ENCODE measurements around the gene GALNT8. TPM values are rescaled to one million over a fixed set of nuclear protein-coding genes. Genes with fewer than 3 reads are reported as not detected.

Gene GALNT8
- total RNA-seq, 1 experiment from 2014 or later: not detected

DNA sequence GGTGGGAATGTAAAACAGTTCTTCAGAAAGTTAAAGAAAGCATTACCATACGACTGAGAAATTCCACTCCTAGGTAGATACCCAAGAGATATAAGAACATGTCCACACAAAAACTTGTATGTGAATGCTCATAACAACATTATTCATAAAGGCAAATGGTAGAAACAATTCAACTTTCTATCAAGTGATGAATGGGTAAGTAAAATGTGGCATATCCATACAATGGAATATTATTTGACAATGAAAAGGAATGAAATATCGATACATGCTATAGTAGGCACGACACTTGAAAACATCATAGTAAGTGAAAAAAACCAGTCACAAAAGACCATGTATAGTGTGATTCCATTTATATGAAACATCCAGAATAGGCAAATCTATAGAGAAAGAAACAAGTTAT, 71.3 kb downstream of the GALNT8 start:
- DNase-seq (ENCODE audit: low read depth in 1 of 2, low spot score in 2 of 2): no peak
- Histone ChIP-seq H3K27me3 (replicated peaks) (no peaks in the 10 kb centered on the region), H3K36me3 (no peaks in the 10 kb centered on the region), H3K9me3 (replicated peaks) (no peaks in the 10 kb centered on the region), H3K4me1 (replicated peaks) (no peaks in the 10 kb centered on the region), H3K27ac (no peak overlapping the region), H3K4me3 (no peak overlapping the region)

DNA sequence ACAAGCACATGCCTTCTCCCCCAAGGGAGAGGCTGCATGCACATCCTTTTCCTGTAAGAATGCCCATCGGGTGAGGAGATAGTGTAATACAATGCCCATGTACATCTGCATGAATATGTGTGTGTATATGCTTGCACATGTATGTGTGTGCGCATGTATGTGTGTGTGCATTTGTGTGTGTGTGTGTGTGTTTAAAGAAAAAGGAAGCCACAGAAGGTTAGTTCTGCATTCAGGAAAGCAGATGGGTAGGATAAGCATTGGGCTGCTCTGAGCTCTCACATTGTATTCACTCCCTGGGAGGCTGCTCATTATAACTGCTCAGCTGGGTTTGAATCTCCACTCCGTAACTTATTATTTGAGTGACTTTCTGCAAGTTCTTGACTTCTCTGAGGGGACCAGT, 74.3 kb downstream of the GALNT8 start:
- Histone ChIP-seq H3K27me3 (replicated peaks) (peaks cover 15% of the 10 kb centered on the region; the same call in 1 of the 2 replicates), H3K36me3 (no peaks in the 10 kb centered on the region), H3K27ac (no peak overlapping the region), H3K4me1 (replicated peaks) (no peaks in the 10 kb centered on the region), H3K4me3 (no peak overlapping the region), H3K9me3 (replicated peaks) (no peaks in the 10 kb centered on the region)
- DNase-seq (ENCODE audit: low read depth in 1 of 2, low spot score in 2 of 2): no peak

DNA sequence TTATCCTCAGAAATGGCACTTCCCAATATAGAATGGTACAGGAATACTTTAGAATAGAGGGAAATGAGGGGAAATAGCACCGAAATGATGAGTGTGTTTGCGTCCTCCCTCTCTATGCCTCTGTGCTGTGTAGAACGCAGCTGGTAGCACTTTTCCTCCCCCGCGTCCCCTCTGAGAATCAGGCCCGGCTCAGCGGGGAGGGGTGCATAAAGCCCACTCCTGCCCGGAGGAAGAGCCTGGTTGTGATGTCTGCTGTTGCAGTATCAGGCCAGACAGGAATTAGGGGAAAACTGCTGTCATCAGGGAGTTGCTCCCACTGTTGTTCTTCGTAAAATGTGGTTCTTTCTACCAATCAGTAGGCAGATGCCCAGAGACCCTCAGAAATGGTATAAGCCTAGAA, 76.0 kb downstream of the GALNT8 start:
- Histone ChIP-seq H3K9me3 (replicated peaks) (no peaks in the 10 kb centered on the region), H3K4me3 (no peak overlapping the region), H3K36me3 (no peaks in the 10 kb centered on the region), H3K4me1 (replicated peaks) (no peaks in the 10 kb centered on the region), H3K27me3 (replicated peaks) (peaks cover 17% of the 10 kb centered on the region), H3K27ac (no peak overlapping the region)
- no peak for DNase-seq (ENCODE audit: low read depth in 1 of 2, low spot score in 2 of 2)

DNA sequence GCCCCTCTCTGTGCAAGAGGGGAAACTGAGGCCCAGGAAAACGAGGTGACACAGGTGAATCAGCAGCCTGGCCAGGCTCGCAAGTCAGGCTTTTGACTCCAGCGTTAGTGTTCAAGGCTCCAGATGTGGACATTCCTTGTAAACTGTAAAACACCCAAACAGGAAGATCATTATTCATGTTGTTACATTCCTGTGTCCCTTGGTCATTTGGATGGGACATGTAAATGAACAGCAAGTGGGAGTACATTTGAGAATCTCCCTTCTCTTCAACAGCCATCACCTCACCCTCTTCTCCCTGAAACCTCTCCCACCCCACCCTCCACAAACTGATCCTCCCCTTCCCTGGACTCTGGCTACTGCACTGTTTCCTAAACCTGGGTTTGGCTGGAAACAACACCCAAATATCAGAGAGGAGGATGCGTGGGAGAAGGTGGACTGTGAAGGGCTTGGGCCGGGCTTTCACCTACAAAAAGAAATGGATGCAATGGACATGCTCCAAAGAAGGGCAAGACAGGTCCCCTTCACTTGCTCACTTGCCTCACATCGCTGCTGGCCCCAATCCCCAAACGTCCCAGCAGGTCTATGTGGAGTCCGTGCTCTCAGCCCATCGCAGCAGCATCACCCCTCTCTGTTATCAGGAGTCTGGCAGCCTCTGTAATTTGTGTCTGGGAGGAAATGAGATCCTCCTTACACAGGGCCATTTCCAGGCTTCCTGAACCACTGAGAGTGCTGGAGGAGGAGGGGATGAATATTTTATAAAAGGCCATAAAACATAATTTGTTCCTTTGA, 76.7 kb downstream of the GALNT8 start:
- no peak overlapping the region for H3K27ac ChIP-seq
- no peak for DNase-seq (ENCODE audit: low read depth in 1 of 2, low spot score in 2 of 2)
- H3K9me3 ChIP-seq (replicated peaks): no peaks in the 10 kb centered on the region
- H3K4me3 ChIP-seq: no peak overlapping the region
- peaks cover 24% of the 10 kb centered on the region for H3K27me3 ChIP-seq (replicated peaks)
- H3K4me1 ChIP-seq (replicated peaks): no peaks in the 10 kb centered on the region
- no peaks in the 10 kb centered on the region for H3K36me3 ChIP-seq

DNA sequence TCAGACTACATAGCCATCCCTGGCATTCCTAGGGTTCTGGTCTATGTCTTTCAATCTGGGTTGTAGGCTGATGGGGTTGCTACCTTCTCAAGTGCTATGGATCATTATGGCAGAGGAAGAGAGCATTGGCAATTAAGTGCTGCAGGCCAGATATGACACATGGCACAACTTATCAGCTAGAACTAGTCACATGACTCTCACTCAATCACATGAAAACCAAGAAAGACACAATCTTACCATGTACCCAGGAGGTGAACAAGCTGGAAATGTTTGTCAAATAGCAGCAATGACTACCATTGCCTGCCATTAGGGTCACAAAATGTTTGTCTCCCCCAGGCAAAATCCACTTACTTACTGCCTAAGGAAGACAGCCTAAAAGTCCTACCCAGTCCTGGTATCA, 80.4 kb downstream of the GALNT8 start:
- no peak for DNase-seq (ENCODE audit: low read depth in 1 of 2, low spot score in 2 of 2)
- Histone ChIP-seq H3K27me3 (replicated peaks) (peaks cover 25% of the 10 kb centered on the region), H3K27ac (no peak overlapping the region), H3K9me3 (replicated peaks) (no peaks in the 10 kb centered on the region), H3K4me1 (replicated peaks) (no peaks in the 10 kb centered on the region), H3K36me3 (no peaks in the 10 kb centered on the region), H3K4me3 (no peak overlapping the region)

DNA sequence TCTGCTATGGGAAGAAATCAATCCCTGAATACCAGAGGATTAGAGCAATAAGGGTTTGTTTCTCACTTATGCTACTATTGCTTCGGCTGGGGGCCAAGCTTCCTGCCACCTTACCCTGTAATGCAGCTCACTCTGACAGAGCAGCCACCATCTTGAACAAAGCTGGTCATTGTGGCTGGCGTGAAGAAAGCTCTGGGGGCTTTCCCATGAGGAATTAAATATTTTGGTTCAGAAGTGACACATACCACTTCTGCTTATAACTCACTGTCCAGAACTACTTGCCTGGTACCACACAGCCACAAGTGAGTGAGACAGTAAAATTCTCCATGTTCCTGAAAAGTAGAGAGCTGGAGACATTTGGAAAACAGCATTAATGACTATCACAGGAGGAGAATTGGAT, 82.6 kb downstream of the GALNT8 start:
- no peak overlapping the region for H3K4me3 ChIP-seq
- DNase-seq (ENCODE audit: low read depth in 1 of 2, low spot score in 2 of 2): no peak
- H3K27me3 ChIP-seq (replicated peaks): peaks cover 38% of the 10 kb centered on the region

DNA sequence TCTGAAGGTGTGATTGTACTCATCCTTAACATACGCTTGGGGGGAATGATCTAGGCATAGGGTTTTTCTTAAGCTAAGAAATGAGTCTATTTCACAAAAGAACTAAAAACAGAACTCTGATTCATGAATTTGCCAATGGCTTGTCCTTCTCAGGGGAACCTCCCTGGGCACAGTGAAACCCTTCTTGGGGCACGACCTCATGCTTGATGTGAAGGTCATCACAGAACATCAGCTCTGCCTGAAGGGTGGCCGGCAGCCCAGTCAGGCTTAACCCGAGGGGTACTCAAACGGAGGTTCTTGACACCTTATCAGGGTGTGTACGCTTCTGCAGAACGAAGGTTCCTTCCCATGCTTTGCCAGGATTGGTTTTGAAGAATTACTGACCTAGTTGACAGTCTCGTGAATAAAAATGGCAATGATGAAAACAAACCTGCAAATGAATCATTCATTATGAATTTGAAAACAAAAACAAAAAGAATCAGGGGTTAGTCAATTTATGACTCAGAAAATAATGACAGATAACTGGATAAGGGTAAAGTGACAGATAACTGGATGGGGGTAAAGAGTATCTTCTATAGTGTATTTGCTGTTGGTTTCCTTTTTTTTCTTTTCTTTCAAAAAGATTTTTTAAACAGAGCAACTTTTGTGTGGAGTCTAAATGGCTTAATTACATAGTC, 86.4 kb downstream of the GALNT8 start:
- Histone ChIP-seq H3K4me3 (no peak overlapping the region), H3K36me3 (no peaks in the 10 kb centered on the region), H3K9me3 (replicated peaks) (no peaks in the 10 kb centered on the region), H3K27ac (no peak overlapping the region), H3K4me1 (replicated peaks) (no peaks in the 10 kb centered on the region), H3K27me3 (replicated peaks) (peaks cover 54% of the 10 kb centered on the region)
- DNase-seq (ENCODE audit: low read depth in 1 of 2, low spot score in 2 of 2): no peak

More for the DNA sequence above, 82.6 kb downstream of the GALNT8 start:
- Histone ChIP-seq H3K9me3 (replicated peaks) (no peaks in the 10 kb centered on the region), H3K4me1 (replicated peaks) (no peaks in the 10 kb centered on the region), H3K27ac (no peak overlapping the region), H3K36me3 (no peaks in the 10 kb centered on the region)

DNA sequence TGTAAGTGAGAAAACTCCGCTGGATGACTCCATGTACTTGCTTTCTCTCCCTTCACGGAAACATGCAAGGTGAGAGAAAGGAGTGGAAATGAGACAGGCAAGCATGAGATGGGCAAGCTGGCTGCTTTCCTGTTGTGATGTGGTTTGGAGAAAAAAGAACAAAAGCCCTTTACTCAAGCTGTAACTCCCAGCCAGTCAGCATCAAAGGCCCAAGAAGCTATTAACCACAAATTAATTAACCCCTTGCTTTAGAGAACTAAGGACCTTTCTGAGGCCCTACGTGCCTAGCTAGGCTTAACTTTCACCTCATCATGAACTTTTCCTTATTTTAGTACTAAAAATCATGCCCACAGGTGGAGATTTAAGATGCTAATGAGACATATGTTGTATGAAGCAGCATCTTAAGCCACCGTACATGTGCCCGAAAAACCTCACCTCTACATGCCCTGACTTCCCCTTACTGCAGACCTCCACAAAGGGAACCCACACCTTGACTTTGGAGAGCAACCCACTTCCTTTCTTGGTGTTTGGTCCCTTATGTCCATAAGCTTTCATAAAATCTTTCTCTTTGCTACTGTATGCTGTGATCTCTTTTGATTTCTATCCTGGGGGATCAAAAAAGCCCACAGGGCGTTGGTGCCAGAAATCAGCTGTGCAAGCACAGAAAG, 87.0 kb downstream of the GALNT8 start:
- no peak for DNase-seq (ENCODE audit: low read depth in 1 of 2, low spot score in 2 of 2)
- Histone ChIP-seq H3K4me1 (replicated peaks) (no peaks in the 10 kb centered on the region), H3K36me3 (no peaks in the 10 kb centered on the region), H3K4me3 (no peak overlapping the region), H3K27me3 (replicated peaks) (peaks cover 54% of the 10 kb centered on the region), H3K27ac (no peak overlapping the region), H3K9me3 (replicated peaks) (no peaks in the 10 kb centered on the region)

DNA sequence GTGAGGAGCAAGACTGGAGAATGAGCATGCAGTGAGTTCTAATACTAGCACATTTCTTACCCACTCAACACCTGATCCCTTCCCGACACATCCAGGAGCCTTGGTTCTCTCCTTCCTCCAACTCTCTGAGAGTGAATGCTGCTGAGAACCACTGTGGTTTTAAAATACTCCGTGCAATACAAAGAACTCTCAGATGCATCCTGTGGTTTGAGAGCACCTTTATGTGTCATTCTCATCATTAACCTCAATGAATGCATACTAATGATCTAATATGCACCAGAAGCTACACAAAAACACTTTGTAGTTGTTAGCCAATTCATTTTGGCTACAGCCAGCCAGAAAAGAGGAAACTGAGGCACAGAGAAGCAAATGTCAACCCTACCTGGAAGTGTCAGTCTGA, 87.6 kb downstream of the GALNT8 start:
- H3K36me3 ChIP-seq: no peaks in the 10 kb centered on the region
- DNase-seq (ENCODE audit: low read depth in 1 of 2, low spot score in 2 of 2): no peak
- H3K4me1 ChIP-seq (replicated peaks): no peaks in the 10 kb centered on the region
- H3K27me3 ChIP-seq (replicated peaks): peaks cover 54% of the 10 kb centered on the region
- H3K9me3 ChIP-seq (replicated peaks): no peaks in the 10 kb centered on the region
- no peak overlapping the region for H3K4me3 ChIP-seq
- no peak overlapping the region for H3K27ac ChIP-seq

DNA sequence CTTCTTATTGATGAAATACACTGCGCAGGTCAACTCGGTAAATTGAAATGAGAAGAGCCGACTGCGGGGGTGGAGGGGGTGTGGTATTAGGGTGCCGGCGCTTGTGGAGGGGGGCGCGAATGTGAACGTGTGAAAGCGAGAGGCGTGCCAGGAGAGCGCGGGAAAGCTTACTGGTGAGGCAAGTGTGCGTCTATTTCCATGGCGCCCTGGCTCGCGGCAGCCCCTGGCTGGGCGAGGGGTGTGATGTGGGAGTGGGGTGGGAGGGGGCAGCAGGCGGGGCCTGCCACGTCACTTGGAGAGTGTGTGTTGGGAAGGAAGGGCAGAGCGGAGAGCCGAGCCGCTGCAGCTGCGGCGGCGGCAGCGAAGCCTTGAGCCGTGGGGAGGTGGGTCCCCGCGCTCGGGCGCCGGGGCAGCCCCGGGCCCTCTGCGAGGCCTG, 88.8 kb downstream of the GALNT8 start:
- no peaks in the 10 kb centered on the region for H3K4me1 ChIP-seq (replicated peaks)
- H3K4me3 ChIP-seq: no peak overlapping the region
- no peaks in the 10 kb centered on the region for H3K9me3 ChIP-seq (replicated peaks)
- no peak for DNase-seq (ENCODE audit: low read depth in 1 of 2, low spot score in 2 of 2)
- peaks cover 58% of the 10 kb centered on the region for H3K27me3 ChIP-seq (replicated peaks)
- H3K27ac ChIP-seq: no peak overlapping the region
- no peaks in the 10 kb centered on the region for H3K36me3 ChIP-seq

DNA sequence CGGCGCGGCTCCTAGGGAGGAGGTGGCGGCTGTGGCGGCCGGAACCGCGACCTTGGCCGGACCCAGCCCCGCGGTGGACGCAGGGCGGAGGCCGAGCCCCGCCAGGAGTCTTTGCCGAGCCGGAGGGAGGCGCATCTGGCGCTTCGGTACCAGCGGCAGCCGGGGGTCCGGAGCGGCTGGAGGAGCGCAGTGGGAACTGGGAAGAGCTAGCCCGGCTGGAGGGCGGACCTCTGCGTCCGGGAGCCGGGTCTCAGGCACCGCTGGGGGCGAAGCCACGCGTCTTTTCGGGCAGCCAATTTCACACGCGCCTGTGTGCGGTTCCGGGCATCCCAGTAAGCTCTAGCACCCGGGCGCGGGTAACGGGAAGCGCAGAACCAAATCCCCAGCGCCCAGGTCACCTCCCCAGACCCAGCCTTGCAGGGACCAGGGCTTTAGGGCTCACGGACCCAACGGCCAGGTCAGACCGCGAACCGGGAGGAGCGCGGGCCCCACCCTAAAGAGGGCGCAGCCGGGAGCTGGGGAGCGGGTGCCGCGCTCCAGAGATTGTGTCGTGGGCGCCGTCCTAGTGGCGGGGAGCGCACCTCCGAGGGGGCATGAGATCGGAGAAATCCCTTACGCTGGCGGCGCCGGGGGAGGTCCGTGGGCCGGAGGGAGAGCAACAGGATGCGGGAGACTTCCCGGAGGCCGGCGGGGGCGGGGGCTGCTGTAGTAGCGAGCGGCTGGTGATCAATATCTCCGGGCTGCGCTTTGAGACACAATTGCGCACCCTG, 89.4 kb downstream of the GALNT8 start:
- no peaks in the 10 kb centered on the region for H3K36me3 ChIP-seq
- no peaks in the 10 kb centered on the region for H3K4me1 ChIP-seq (replicated peaks)
- no peak for DNase-seq (ENCODE audit: low read depth in 1 of 2, low spot score in 2 of 2)
- no peak overlapping the region for H3K27ac ChIP-seq
- no peaks in the 10 kb centered on the region for H3K9me3 ChIP-seq (replicated peaks)
- peaks cover 58% of the 10 kb centered on the region for H3K27me3 ChIP-seq (replicated peaks)
- H3K4me3 ChIP-seq: no peak overlapping the region

DNA sequence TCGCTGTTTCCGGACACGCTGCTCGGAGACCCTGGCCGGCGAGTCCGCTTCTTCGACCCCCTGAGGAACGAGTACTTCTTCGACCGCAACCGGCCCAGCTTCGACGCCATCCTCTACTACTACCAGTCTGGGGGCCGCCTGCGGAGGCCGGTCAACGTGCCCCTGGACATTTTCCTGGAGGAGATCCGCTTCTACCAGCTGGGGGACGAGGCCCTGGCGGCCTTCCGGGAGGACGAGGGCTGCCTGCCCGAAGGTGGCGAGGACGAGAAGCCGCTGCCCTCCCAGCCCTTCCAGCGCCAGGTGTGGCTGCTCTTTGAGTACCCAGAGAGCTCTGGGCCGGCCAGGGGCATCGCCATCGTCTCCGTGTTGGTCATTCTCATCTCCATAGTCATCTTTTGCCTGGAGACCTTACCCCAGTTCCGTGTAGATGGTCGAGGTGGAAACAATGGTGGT, 90.0 kb downstream of the GALNT8 start:
- Histone ChIP-seq H3K27me3 (replicated peaks) (peaks cover 58% of the 10 kb centered on the region), H3K4me3 (no peak overlapping the region)

DNA sequence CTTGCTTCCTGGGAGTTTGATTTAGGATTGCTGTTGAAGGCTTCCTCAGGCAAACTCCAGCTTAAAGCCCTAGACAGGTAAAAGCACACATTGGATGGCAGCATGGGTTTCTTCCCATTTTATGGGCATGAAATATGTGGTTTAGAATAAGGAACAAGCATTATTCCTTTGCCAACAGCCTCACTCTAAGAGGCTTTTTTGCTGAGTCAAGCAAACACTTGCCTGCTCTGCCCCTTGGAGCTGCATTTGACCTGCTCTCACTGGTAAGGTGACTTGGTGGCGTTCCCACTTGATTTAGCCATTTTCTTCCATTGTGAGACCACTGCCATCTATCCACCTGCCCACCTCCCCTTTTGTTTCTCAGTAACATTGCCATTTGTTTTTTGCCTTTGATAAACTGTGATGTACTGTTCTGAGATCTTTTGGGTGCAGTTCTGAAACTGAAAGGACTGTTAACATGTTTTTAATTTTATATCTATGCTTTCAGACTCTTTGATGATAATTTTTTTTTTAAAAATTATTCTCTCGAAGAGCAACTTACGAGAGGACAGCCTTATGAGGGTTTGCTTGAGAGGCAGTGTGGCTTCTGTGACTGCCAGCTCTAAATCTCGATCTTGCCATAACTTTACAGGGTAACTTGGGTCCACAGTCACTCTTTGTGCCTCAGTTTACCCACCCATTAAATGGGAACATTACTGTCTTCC, 92.6 kb downstream of the GALNT8 start:
- no peak overlapping the region for H3K27ac ChIP-seq

More for the DNA sequence above, 90.0 kb downstream of the GALNT8 start:
- Histone ChIP-seq H3K36me3 (no peaks in the 10 kb centered on the region), H3K9me3 (replicated peaks) (no peaks in the 10 kb centered on the region), H3K4me1 (replicated peaks) (no peaks in the 10 kb centered on the region), H3K27ac (no peak overlapping the region)
- DNase-seq (ENCODE audit: low read depth in 1 of 2, low spot score in 2 of 2): no peak

More for the DNA sequence above, 92.6 kb downstream of the GALNT8 start:
- H3K4me1 ChIP-seq (replicated peaks): no peaks in the 10 kb centered on the region
- H3K27me3 ChIP-seq (replicated peaks): peaks cover 48% of the 10 kb centered on the region
- DNase-seq (ENCODE audit: low read depth in 1 of 2, low spot score in 2 of 2): no peak
- H3K36me3 ChIP-seq: no peaks in the 10 kb centered on the region
- H3K4me3 ChIP-seq: no peak overlapping the region
- H3K9me3 ChIP-seq (replicated peaks): no peaks in the 10 kb centered on the region

All from SJSA1 (cell line).